GF-D8 (cell line): Measurements from ENCODE around the gene DVL1.
"Not testable (repeated sequence)": the region's sequence is repeated elsewhere in the genome, so short reads cannot be mapped to it uniquely, and the experiment has no call there.

ENCODE experiments used
- DNase-seq: peaks from one replicate; lab custom pipeline; 2025; lab: John Stamatoyannopoulos, UW

The DVL1 gene

DNA sequence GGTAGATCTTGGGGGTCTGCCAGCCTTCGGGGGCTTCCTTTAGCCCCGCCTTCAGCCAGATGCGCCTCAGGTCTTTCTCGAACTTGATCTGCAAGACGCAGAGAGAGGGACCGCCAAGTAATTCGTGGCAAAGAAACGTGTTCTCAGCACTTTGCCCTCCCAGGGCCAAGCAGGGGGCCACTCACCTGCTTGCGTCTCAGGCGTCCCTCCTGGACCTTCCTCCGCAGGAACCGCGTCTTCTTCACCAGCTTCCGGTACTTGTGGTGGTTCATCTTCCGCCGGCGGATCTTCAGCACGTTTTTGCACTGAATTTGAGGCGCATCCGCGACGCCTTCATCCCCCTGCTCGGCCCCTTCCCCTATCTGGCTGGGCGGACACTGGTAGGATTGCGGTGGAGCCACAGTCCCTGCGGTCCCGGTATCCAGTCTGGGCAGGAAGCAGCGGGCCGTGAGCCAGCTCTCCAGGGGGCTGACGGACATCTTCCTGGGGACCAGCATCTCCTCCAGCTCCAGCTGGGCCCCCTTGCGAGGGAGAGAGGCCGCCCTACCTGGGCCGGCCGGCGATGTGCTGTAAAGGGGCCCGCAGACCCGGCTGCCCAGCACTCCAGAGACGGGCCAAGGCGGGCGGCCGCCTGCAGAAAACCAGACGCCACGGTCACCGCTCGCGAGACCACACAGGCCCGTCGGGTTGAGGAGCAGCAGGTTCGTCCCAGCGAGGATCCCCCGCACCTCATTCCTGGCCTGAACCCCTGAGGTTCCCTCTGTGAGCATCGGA lies 24.8 kb upstream of the DVL1 start:
- DNase-seq, result no peak

DNA sequence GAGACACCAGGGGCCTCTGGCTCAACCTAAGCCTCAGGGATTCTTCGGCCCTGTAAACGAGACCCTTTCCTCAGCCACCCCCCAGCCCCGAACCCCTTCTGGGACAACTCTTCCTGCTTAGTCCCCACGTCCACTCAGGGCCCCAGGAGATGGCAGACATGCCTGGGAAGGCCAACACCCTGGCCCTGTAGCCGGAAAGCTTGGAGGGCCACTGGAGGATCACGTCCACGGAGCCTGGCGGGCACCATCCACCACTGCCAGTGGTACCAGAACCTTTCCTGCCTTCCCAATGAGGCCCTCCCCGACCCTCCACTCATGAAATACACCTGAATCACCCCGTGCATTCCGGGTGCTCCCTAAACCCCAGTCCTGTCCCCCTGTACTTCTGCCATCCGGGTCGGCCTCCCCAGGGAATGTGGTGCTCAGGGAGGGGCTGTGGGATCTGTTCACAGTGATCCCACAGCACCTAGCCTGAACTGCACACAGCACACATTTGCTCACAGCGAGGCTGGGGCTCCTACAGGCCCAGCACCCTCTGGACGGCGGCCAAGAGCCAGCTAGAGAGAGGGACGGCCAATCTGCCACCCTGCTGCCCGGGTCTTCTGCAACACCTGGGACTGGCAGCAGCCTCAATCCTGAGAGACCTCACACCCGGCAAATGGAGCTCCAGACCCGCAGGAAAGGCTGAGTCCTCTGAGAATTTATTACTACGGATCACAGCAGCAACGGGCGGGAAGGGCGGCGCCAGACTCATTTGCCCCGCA lies 24.0 kb upstream of the DVL1 start:
- no peak for DNase-seq

DNA sequence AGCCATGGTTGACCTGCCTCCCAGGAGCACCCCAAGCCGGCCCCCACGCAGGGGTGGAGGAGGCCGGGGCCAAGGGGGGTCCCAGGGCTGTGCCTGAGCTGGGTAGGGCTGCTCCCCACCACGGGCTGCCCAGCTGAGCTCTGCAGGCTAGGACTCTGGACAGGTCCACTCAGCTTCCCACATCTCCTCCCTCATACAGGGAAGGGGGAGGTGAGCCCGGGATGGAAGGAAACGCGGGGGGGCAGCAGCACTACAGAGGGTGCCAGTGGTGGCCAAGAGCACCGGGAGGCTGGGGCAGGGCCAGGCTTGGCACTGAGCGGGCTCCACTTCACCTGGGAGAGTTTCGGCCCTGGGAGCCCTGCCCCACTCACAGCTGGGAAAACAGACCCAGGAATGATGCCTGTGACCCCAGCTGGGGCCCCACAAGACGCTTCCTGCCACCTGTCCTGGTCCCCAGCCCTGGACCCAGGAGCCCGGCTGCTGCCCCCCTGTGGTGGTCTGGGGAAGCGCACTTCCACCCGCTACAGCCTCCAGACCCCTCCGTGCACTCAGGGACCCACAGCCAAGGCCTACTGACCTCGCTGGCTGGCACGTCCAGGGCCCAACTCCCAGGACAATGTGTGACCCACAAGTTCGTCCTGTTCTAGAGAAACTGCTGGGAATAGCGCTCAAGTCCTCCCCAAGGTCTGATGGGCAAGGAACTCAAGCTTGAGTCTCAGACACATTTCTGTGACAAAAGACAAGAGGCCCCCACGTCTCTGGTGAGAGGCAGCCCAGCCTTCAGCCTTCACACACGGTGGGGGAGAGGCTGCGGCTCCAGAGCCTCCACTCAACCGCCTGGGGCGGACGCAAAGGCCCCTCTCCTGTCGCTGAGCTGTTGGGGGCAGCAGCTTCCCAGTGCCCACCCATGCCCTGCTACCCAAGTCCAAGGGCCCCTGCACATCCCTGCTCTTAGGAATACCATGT lies 22.8 kb upstream of the DVL1 start:
- DNase-seq, result peak; percentile 9

DNA sequence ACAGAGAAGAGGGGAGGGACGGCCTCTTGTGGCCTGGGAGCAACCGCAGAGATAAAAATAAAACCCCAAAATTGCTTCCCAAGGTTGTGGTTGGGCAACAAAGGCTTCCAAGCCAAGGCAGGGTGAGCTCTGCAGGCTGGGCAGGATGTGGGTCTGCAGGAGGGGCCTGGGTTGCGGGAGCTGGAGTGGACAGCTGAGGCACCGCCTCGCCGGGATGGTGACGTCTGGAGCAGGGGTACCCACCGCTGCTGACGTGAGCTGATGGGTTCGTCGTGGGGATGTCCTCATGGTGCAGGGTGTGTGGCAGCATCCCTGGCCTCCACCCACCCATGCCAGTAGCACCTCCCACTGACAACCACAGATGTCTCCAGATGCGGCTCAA lies 22.1 kb upstream of the DVL1 start:
- DNase-seq, result peak; percentile 61

DNA sequence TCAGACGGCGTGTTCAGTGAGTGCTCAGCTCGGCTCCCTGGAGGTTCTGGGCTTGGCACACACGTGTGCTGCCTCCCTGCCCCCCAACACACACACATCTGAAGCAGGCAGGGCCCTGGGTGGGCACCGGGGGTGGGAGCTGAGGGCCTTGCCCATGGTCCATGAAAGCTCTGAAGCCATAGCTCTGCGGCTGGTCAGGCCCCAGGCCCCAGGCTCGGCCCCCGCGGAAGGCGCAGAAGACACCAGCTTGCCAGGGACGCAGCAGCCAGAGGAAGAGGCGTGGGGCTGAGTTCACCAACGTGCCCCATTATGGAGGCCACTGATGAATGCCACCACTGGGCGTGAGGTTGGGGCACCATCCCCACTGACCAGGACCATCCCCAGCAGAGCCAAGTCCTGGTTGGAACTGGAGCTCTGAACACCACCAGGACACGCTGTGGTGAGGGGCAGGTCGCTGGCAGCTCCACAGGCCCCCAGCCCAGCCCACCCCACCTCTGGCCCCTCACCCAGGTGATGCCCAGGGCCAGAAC lies 21.6 kb upstream of the DVL1 start:
- DNase-seq, result no peak

DNA sequence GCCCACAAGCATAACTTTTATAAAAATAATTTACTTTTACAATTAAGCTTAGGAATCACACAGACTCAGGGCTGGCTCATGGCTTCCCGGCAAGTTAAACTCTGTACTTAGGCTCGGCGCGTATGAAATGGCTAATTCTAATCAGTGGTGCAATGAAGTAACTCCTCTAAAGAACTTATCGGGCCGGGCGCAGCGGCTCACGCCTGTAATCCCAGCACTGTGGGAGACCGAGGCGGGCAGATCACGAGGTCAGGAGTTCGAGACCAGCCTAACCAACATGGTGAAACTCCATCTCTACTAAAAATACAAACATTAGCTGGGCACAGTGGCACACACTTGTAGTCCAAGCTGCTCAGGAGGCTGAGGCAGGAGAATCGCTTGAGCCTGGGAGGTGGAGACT lies 20.9 kb upstream of the DVL1 start:
- DNase-seq, result not testable (repeated sequence)

DNA sequence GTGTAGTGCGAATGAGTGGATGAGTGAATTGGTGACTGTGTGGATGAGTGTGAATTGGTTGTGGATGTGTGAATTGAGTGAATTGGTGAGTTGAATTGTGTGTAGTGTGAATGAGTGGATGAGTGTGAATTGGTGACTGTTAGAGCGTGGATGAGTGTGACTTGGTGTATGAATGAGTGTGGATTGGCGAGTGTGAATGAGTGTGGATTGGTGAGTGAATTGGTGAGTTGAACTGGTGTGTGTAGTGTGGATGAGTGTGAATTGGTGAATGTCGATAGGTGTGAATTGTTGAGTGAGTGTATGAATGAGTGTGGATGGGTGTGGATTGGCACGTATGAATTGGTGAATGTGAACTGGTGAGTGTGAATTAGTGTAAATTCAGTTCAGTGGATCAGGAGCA lies 18.1 kb upstream of the DVL1 start:
- no peak for DNase-seq

DNA sequence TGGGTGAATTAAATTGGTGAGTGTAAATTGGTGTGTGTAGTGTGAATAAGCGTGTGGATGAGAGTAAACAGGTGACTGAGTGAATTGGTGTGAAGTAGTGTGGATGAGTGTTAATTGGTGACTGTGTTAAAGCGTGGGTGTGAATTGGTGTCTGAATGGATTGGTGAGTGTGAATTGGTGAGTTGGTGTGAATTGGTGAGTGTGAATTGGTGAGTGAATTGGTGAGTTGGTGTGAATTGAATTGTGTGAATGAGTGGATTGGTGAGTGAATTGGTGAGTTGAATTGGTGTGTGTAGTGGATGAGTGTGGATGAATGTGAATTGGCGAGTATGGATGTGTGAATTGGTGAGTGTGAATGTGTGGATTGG lies 17.5 kb upstream of the DVL1 start:
- no peak for DNase-seq

DNA sequence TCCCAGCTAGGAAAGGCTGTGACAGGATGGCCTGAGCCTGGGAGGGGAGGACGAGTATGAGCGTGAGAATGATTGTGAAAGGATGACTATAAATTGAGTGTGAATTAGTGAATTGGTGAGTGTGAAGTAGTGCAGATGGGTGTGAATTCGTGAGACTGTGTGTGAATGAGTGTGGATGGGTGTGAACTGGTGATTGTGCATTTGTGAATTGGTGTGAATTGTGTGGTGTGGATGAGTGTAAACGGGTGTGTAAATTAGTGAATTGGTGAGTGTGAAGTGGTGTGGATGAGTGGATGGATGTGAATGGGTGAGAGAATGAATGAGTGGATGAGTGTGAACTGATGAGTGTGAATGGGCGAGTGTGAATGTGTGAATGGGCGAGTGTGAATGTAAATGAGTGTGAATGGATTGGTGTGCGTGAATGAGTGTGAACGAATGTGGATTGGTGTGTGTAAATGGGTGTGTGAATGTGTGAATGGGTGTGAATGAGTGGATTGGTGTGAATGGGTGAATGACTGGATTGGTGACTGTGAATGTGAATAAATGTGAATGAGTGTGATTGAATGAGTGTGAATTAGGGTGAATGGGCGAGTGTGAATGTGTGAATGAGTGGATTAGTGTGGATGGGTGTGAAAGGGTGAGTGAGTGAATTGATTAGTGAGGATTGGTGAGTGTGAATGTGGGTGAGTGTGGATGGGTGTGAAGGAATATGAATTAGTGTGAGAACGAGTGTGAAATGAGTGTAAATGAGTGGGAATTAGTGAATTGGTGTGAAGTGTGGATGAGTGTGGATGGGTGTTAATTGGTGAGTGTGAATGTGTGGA lies 16.9 kb upstream of the DVL1 start:
- no peak for DNase-seq

DNA sequence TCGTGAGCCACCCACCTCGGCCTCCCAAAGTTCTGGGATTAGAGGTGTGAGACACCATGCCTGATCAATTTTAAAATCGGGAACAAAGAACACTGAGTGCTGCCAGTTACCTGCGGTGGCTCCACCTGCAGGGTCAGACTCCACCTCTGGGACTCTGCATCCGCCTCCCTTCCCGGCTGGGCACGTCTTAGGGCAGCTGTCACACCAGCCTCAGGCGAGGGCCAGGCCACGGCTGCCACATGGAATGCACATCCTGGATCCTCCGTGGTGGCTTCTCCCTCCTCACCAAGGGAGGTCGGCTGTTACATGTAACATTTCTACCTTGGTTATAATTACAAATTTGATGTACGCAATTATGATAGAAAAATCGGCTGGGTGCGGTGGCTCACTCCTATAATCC lies 15.0 kb upstream of the DVL1 start:
- DNase-seq, result no peak

DNA sequence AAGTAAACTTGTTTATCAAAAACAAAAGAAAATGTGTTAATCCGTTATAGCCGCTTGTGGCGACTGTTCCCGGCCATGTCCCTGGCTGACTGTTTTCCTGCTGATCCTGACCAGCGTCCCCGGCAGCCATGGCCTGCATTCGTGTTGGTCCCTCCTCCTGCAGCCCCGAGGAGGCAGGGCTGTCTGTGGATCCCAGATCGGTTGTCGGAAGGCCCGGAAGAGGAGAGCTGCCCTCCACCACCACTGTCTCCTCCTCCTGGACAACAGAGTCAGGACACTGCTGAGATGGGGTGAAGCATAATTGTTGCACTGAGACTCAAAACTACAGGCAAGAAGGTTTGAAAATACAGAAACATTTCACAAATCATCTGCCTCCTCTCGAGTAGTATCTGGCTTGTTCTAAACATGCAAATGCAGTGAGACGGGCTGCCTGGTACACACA lies 12.8 kb upstream of the DVL1 start:
- DNase-seq, result no peak

DNA sequence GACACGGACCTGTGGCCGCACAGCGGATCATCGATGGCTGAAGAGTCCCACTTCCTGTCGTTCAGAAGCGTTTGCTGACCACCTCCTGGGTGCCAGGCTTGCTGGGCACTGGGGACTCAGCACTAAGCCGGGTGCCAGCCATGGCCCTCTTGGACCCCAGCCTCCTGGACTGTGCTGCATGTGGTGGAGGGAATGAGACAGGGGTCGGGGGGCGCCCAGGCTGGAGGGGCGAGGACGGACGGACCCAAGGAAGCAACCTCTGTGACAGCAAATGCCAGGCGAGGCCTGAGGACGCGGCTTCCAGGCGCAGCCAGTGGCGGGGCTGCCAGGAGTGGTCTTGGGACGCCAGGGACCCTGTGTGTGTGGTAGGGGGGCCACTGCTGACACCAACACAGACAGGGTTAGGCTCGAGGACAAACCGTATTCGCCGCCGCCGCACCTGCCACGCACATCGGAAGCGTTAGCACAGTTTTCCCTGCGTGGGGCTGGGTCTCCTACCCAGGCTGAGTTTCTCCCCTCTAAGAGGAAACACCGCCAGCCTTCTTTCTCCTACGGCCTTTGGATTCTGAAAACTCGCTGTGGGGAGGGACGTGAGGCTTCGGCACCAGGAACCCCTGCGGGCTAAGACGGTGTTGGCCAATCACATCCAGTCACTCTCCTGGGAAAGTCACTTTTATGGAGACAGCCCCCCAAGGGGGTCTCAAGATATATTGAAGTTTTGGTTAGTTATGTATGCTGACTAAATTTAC lies 12.2 kb upstream of the DVL1 start:
- no peak for DNase-seq

DNA sequence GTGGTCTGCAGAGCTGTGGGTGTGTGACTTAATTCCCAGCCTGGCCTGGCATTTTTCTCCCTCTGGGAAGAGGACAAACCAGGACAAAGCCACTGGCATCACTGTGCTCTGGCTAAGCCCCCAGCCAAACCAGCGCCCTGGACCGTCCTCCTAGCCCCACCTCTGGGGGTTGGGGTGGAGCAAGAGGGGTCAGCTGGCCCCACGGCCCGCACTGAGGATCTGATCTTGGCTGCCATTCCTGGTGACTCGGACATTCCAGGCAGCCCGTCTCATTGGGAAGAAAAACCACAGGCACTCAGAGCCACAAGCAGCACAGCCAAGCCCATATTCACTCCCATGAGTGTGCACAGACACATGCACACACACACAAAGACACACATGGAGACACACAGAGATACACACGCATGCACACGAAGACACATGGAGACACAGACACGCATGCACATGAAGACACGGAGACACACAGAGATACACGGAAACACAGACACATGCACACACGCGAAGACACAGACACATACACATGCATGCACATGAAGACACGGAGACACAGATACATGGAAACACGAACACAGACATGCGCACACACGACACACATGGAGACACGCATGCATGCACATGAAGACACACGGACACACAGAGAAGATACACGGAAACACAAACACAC lies 11.4 kb upstream of the DVL1 start:
- DNase-seq, result no peak

DNA sequence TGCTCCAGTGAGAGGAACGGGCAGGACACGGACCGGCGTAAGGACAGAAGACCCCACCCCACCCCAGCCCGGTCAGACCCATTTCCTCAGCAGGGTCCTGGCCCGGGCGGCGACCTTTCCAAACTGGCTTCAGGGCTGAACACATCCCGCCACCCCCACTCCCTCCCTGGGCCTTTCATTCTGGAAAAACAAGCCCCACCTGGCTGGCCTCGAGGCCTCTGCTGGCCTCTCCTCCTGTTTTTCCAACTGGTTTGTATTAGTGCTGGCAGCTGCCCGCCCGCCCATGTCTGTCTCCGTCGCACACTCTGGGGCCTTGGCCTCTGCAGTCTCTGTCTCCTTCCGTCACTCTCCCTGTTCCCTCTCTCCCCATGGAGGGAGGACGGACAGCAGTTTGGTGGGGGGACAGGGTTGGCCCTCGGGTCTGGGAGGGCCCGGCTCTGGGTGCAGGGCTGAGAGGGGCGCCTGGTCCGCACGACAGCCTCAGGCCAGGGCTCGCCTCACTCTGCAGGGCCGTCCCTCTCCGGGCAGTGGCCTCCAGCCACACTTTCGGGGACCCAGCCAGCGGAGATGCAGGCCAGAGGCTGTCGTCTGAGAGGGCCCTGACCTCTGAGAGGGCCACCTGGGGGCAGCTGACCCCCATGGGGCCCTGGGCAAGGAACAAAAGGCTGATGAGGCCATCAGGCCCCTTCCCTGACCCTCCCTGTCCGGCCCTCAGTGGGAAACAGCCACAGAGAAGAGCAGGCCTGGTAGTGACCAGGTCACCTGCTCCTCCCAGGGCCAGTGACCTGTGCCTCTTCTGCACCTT lies 10.6 kb upstream of the DVL1 start:
- no peak for DNase-seq

DNA sequence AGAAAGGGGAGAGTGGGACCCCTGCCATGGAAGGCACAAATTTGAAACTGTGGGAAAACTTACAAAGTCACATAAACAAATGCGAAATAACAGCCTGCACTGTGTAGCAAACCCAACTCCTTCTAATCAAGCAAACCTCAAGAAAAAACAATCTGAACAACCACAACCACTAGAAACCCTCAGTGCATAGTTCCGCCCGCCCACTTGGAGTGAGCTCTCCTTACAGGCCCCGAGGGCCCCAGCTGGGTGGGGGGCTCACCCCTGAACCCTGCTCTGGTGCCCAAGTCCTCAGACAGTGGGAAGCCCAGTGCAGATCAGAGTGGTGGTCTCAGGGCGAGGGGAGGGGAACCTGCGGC lies 10.1 kb upstream of the DVL1 start:
- DNase-seq, result no peak

DNA sequence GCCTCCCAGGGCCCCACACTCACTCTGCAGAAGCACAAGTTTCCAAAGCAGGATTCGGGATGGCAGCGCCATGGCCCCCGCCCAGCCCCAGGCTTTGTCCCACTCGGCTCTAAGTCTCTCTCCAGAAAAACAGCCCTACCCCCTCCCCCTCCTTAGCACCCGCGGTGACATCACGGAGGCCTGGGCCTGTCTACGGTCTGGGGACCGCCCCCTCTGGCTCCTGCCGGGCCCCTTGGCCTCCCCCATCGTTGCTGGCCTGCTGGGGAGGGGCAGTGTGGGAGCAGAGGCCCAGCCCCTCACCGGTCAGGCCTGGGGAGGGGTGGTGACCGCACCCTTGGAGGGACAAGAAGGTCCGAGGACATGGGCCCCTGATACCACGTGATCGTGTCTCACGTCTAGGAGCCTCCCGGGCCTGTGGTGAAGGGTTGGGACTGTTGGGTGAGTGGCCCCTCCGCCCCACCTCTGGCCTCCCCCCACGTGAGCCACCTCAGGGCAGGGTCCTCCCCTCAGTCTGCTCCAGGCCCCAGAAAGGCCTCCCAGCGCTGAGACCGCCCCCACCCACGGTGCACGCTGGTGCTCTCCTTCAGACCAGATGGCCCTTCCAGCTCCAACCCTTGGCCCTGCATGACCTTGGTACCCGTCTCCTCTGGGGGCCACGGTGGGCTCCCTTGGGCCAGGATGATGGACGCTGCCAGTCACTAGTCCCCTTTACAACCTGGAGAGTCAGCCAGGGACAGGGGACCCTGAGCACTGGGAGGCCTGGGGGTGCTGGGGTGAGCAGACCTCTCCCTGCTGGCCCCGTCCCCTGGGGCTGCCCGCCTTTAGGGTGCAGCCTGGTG lies 9.4 kb upstream of the DVL1 start, which contains the start of gene MXRA8:
Gene MXRA8 (minus strand): TSS at position 123 of the 839 bp plus-strand sequence. CDS start 51 bp downstream, at position 72.
- DNase-seq, result no peak

DNA sequence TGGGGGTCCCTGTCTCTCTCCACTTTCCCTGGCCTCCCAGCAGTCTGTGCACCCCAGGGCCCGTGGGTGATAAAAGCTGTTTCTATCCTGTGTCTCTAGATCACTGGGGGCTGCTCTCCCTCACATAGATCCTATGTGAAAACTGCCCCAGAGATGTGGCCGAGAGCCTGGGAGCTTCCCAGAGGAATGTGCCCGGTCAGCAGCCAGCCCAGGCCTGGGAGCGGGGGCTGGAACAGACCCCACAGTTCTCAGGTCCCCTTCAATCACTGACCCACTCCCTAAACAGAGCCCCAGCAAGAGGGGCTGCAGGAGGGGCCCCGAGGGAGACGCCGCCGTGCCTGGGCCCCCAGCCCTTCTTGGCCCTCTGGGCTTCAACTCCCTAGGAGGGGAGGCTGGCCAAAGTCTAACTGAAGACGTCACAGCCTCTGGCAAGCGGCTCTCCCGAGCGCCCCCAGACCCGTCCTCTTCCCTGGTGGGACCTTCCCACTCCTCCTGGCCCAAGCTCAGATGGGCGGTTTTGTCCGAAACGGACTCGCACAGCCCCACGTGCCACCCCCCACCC lies 8.7 kb upstream of the DVL1 start:
- DNase-seq, result no peak
